EL (cell line): ENCODE measurements around the gene KLHL11.
"Not testable (repeated sequence)": the region's sequence is repeated elsewhere in the genome, so short reads cannot be mapped to it uniquely, and the experiment has no call there.

Experiments
- DNase-seq: peaks from one replicate; pipeline ENCODE4 v3.0.0-alpha.2; 2016

KLHL11 gene

DNA sequence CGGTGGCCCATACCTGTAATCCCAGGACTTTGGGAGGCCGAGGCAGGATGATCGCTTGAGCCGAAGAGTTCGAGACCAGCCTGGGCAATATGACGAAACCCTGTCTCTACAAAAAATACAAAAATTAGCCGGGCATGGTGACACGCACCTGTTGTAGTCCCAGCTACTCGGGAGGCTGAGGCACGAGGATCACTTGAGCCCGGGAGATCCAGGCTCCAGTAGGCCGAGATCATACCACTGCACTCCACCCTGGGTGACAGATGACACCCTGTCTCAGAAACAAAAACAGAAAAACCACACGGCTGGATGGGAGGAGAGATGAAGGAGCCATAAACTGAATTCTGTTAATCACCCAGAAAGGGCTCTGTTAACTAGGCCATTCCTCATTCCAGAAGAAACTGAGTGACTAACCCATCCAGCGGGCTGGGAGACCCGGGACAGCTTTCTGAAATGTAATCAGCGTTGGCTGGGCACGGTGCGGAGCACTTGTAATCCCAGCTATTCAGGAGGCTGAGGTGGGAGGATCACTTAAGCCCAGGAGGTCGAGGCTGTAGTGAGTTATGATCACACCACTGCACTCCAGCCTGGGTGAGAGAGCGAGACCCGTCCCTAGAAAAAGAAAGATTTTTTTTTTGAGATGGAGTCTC is 28.6 kb downstream of the KLHL11 start:
- no peak for DNase-seq

DNA sequence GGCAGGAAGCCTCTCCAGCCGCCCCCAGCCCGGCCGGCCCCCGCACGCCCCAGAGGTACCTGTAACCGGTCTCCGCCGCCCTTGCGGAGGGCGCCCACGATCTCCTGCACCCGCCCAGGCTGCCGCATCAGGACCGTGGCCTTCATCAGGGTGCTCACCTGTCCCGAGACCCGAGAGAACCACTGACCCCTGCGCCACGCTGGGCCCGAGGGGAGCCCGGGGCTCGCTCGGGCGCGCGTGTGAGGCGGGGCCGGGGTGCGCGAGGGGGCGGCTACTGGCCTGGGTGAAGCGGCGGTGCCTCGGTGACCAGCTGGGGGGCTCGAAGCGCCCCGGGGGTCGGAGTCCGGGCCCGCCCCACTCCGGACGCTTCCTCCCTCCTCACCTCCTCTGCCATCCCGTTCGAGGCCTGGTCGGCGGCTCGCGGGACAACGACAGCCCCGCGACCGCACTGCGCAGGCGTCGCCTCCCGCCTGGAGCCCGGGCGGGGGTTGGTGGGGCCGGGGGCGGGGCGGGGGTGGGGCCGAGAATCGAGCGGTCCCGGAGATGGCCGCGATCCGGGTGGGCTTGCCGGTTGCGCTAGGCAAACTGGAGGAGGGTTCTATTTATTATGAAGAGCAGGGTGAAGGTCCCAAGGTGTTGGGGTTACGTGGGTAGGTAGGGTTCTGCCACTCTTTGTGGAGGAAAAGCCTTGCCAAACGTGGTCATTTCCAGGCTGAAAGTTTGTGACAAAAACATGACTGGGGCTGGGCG is 29.2 kb downstream of the KLHL11 start, which contains the start of gene NT5C3B:
NT5C3B (minus strand) TSS at position 433 of the 750 bp plus-strand sequence; CDS start at position 394, 39 bp downstream.
- DNase-seq = peak; percentile 71

DNA sequence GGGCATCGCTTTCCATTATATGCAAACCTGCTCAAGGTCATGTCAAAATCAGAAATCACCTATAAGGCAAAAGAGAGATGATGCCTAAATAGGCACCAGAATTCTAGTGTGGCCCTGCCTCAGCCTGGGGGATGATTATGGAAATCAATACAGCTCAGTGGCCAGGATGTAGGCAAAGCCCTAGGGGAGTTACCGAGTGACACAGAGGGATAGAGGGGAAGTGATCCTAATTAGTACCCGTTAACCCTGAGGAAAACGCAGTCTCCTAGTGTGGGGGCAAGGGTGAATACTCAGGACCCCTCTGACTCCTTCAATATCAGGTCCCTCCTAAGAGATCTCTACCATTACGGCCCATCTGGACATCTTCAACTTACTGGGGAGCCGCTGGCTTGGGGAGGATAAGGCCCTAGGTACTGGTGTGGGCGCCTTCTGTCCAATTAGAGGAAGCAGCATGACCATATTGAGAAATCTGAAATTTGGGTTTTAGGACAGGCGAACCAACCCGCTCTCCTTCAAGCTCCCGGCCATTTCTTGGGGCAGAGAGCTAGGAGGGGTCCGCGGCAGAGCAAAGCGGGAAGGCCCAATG is 29.9 kb downstream of the KLHL11 start:
- DNase-seq = peak; percentile 37

DNA sequence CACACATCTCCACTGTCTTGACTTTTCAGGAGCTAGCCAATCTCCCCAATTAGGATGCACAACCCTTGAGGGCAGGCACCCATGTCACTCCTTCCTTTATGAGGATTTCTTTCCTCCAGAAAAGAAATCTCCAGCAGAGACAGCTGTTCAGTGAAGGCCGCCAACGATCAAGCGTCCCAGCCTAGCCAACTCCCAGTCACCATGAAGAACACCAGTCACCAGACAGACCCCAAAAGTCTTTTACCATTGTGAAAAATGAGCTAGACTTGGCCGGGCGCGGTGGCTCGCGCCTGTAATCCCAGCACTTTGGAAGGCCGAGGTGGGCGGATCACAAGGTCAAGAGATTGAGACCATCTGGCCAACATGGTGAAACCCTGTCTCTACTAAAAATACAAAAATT is 35.3 kb downstream of the KLHL11 start:
- DNase-seq = not testable (repeated sequence)

DNA sequence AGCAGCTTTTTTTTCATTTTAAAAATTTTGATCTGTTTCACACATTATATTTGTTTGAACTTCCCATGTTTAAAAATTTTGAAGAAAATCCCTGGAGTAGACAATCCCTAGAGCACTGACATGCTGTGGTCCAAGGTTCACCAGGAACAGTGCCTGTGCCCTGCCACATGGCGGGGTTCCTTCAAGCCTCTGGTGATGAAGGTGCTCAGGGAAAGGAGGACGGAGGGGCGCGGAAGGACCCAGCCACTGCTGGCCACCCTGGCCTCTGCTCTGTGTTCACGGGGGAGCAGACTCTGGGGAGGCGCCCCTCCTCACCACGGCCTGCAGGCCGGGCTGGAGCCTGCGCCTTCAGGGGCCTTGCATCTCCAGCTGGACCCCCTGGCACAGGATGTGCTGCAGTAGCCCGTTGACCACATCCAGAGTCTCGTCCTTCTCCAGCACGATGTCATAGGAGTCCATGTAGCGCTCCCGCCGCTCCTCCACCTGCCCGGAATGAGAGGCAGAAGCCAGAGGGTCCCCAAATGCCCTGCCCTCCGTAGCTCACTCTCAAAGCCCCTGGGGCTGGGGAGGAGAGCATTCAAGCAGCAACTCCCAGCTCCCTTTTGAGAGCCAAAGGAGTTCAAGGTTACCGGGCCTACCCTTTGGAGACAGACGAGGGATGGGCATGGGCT is 39.9 kb downstream of the KLHL11 start:
- no peak for DNase-seq

DNA sequence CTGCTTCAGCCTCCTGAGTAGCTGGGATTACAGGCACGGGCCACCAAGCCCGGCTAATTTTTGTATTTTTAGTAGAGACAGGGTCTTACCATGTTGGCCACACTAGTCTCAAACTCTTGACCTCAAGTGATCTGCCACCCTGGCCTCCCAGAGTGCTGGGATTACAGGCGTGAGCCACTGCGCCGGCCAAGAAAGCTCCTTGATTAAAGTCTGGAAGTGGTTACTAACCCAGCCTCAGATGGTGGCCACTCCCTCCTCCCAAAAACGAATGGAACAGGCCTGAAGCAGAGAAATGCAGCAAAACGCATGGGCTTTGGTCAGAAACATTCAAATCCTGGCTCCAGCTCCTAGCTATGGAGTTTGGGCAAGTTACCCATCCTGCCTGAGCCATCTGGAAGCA is 41.1 kb downstream of the KLHL11 start:
- DNase-seq = no peak

DNA sequence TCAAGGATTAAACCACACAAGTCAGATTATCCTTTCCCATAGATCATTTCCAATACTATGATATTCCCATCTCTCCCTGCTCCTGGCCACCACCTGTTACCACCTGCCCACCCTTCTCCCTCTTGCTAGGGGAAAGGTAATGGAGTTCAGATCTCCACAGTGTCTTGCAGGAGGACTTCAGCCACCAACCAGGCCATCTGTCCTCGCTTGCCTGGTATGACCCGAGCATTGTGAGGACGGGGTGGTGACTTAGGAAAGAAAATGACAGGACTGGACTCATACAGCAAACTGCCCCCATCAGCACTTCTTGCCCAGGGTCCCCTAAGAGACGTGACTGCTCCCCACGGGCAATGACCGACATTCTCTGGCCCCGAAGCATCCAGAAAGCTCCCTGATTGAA is 41.6 kb downstream of the KLHL11 start:
- DNase-seq = no peak

DNA sequence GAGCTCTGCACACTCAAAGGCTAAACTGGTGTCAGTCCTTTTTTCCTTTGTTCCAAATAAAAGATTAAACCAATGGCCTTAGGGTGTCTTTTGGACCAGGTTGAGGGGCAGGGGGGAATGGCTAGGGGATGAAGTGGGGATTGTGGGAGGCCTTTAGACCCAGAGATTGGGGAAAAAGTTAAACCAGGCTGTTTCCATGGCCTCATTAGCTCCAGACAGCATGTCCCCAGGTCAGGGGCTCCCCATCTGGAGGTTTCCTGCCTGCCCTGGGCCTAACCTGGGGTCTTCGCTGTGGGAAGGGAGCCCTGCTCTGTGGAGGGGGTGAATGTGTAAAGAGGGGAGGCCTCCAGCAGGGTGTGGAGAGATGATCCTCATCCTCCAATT is 42.1 kb downstream of the KLHL11 start:
- DNase-seq = no peak

DNA sequence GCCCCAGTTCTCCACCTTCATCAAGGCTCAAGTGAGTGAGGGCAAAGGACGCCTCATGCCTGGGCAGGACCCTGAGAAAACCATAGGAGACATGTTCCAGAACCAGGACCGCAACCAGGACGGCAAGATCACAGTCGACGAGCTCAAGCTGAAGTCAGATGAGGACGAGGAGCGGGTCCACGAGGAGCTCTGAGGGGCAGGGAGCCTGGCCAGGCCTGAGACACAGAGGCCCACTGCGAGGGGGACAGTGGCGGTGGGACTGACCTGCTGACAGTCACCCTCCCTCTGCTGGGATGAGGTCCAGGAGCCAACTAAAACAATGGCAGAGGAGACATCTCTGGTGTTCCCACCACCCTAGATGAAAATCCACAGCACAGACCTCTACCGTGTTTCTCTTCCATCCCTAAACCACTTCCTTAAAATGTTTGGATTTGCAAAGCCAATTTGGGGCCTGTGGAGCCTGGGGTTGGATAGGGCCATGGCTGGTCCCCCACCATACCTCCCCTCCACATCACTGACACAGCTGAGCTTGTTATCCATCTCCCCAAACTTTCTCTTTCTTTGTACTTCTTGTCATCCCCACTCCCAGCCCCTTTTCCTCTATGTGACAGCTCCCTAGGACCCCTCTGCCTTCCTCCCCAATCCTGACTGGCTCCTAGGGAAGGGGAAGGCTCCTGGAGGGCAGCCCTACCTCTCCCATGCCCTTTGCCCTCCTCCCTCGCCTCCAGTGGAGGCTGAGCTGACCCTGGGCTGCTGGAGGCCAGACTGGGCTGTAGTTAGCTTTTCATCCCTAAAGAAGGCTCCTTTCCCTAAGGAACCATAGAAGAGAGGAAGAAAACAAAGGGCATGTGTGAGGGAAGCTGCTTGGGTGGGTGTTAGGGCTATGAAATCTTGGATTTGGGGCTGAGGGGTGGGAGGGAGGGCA is 42.7 kb downstream of the KLHL11 start:
- DNase-seq = no peak

DNA sequence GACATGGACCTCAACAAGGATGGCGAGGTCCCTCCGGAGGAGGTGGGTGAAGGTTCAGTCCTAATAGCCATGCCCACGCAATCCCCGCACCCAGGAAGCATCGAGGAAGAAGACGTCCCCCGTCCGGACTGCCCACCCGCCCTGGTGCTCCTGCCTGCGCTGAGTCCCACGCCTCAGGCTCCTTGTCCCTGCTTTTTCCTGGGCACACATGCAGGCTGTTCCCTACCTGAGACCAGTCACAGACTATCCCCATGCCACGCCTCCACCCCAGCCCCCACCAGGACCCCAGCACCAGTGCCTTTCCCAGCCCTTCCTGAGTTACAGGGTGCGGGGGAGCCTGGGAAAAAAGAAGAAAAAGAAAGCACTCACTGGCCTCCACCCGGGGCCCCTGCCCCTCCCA is 43.4 kb downstream of the KLHL11 start:
- DNase-seq = no peak

DNA sequence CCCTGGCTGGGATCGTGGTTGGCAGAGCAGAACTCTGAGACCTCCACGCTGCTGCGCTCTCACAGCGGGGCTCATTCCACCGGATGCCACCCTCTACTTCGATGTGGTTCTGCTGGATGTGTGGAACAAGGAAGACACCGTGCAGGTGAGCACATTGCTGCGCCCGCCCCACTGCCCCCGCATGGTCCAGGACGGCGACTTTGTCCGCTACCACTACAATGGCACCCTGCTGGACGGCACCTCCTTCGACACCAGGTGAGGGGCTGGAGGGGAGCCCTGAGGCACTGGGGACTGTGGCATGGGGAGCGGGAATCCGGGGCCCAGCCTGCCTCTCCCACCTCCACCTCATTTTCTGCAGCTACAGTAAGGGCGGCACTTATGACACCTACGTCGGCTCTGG is 47.2 kb downstream of the KLHL11 start:
- DNase-seq = no peak

DNA sequence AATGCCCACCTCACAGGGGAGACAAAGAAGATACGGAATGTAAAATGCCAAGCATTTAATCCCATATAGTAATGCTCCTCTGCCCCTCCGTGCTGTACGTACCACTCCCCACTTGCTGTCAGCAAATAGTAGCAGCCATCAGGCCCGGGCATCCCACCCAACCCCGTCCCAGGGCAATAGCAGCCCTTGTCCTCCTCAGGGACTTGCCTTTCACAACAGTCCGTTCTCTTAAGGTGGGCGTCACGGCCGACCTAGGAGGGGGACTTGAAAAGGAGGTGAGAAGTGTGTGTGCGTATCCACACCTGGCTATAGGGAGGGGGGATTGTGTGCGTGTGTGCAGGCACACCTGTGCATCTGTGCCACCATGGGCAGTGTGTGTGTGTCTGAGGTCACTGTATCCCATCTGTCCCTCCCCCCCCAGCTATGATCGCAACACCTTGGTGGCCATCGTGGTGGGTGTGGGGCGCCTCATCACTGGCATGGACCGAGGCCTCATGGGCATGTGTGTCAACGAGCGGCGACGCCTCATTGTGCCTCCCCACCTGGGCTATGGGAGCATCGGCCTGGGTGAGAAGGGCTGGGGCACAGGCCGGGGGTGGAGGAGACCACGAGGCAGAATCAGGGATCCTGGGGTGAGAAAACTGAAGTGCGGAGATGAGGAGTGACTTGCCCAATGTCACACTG is 48.4 kb downstream of the KLHL11 start:
- DNase-seq = no peak

DNA sequence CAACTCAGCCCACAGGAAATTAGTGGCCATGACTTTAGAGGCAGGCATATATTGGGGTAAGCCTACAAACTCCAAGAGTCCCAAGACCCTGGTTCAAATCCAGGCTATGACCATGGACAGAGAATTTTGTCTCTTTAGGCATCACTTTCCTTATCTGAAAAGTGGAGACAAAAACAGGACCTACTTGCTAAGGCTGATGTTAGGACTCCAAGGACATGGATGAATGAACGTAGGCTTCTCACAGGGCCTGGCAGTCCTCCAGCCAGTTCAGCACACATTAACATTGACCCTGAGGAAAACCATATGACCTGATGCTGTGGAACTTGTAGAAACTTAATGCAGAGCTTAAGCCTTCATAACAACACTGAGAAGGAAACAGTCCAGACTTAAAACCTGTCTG is 51.0 kb downstream of the KLHL11 start:
- DNase-seq = peak; percentile 39

DNA sequence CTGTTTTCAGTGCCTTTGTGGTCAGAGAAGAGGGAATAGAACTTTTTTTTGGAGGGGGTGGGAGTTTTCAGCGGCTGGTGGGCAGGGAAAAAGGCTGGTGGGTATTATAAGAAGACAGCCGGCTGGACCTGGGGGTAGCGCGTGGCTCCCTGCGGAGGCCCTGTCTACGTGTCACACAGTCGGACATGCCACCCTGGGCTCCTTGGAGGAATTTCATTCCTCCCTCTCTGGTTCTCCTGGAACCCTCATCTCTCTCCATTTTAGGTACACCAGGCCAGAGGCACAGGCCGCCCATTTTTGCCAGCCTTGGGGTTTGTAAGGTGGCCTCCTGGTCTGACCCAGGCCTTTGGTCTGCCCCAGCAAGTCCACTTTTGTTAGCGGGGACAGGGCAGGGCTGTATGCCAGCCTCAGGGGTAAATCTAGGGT is 51.5 kb downstream of the KLHL11 start:
- no peak for DNase-seq

DNA sequence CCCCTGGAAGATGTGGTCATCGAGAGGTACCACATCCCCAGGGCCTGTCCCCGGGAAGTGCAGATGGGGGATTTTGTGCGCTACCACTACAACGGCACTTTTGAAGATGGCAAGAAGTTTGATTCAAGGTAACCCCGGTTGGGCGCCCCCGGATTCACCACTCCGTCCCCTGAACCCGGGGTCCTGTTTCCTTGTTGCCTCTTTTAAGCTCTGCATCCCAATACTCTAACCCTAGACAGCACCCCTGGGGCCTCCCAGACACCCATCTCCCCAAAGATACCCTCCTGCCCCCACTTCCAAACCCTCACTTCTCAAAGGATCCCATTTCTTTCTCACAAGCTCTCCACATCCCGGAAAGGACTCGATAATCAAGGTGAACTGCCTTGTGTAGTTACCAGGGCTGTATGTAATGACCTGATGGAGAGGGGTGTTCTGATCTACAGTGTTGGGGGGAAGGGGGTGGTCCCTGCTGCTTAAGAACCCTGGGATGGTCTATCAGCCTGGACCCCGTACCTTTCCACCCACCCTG is 52.0 kb downstream of the KLHL11 start:
- no peak for DNase-seq

DNA sequence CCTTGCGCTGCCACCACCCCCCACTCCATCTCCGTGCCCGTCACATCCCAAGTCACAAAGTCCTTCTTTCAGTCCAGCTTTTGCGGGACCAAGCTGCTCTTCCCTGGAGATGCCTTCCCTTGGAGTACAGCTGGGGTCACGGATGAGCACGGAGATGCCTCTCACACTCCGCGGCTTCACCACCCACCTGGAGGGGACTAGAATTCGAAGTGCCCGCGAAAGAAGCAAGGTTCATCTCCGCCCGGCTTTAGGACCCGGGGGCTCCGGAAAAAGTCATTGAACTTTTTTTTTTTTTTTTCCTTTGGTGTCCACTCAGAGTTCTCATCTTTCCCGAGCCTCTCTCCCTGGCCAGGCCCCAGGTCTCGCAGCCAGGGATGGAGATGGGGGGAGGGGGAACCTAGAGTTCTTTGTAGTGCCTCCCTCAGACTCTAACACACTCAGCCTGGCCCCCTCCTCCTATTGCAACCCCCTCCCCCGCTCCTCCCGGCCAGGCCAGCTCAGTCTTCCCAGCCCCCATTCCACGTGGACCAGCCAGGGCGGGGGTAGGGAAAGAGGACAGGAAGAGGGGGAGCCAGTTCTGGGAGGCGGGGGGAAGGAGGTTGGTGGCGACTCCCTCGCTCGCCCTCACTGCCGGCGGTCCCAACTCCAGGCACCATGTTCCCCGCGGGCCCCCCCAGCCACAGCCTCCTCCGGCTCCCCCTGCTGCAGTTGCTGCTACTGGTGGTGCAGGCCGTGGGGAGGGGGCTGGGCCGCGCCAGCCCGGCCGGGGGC is 52.7 kb downstream of the KLHL11 start, which contains the start of gene FKBP10:
FKBP10 (plus strand) TSS at position 624 of the 771 bp plus-strand sequence; CDS start at position 655, 31 bp downstream.
- peak; percentile 90 for DNase-seq

DNA sequence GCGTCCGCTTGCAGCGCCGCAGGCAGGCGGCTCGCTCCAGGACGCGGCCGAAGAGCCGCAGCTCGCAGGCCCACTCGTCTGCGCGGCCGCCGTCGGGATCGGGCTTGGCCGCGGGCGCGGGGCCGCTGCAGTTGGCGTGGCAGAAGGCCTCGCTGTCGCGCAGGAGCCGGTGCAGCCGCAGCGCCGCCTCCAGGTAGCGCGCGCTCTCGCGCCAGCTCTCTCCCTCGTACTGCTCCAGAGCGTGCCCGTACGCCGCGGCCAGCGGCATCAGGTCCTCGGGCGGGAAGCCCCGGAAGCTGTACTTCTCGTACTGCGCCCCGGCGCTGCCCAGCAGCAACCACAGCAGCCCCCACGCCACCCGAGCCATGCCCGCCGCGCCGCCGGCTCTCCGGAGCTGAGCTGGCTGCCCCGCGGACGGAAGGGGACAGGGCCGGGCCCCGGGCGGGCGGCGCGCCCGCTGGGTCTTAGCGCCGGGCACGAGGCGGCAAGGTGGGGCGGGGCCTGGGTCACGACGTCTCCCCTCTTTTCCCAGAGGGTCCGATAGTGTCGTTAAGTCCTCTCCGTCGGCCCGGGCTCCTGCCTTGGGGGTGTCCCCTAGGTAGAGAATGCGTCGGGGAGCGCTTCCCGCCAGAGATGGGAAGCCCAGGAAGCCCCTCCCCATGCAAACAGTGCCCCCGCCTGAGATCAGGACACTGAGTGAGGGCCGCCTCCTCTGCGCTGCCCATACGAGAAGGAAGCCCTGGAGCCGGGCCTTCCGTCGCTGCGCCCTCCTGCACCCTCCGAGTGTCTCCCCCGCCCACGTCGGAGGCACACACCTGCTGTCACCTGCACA is 53.5 kb downstream of the KLHL11 start, which contains the start of gene P3H4:
P3H4 (minus strand) TSS at position 401 of the 832 bp plus-strand sequence; CDS start at position 367, 34 bp downstream.
- peak; percentile 80 for DNase-seq

DNA sequence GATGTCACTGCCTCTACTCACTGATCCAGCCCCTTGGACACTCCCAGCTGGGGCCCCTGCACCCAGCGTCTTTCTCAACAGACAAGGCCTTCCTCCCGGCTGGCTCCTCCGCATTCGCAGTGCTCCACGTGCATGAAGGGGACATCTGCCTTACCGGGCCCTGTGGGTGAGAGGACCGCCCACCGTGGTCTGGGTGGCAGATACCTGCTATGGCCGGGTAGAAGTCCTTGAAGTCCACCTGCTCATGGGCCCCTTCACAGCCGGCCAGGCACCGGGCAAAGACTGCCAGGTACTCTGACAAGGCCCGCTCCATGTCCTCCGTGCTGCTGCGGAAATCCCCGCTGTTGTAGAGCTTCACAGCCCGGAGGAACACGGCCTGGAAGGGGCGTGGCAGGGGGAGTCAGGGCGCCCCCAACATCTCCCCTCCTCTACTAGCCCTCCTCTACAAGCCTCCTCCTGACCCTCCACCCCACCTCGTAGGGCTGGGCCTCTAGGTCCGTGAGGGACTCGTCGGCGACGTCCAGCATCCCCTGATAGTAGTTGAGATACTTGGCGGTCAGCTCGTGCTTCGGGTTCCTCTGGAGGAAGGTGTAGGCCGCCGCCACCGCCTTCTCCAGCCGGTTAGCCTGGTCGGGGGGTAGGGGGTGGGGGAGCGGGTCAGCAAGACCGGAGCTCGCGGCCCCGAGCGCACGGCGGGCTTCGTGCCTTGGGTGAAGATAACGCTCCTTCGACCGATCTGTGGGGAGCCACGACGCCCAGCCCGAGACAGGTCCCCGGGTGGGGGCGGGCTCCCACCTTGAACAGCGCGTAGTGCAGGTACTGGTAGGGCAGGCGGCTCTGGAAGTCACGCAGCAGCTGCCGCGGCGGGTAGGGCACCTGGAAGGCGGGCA is 54.3 kb downstream of the KLHL11 start:
- DNase-seq = no peak
